ENCODE data around the gene VPS37B. TPM values are rescaled to one million over a fixed set of nuclear protein-coding genes. Genes with fewer than 3 reads are reported as not detected.

The VPS37B gene
- total RNA-seq, 2 experiments from 2014 or later, result 97.7 to 104 TPM

DNA sequence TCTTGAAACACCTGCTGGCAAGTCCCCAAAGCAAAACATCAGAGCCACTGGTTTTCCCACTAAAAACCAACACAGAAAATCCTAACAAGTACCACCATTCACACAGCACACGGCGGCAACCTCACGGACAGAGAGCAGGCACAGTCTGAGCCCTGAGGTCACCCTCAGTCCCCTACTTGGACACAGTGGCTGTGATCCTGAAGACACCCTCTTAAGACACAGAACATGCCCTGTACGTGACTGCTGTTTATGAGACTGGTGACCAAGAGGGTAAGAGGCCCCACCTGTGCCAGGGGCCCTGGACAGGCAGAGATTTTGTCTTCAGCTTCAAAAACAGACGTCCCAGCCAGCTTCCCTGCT, 31.1 kb downstream of the VPS37B start:
- Mint-ChIP-seq H3K4me1 (ENCODE audit: low read depth) (peaks cover 9% of the 10 kb centered on the region), H3K36me3 (ENCODE audit: low read depth) (peaks cover 80% of the 10 kb centered on the region), H3K4me3 (peak overlapping the region; percentile 48), H3K27me3 (no peaks in the 10 kb centered on the region), H3K9me3 (no peaks in the 10 kb centered on the region), H3K27ac (peak overlapping the region; percentile 73)
- H3K4me3 ChIP-seq (ENCODE audit: low read length), result no peak overlapping the region
- ChIA-PET CTCF (interaction anchor here (1.0 kb wide), 1 partner anchor 33 kb away, joined by 3 read pairs; no protein-coding TSS in a partner anchor), POLR2A (interaction anchor here (0.8 to 2.7 kb wide), 2 partner anchors 9 to 34 kb away, joined by 3 to 10 read pairs; no protein-coding TSS in a partner anchor)
- intact Hi-C loops (cut with DNase I, micrococcal nuclease), result loop anchor here in 1 of 2 experiments (5.0 kb wide), 1 partner anchor 37 kb away; no protein-coding TSS in a partner anchor
- H3K27ac ChIP-seq (ENCODE audit: low read depth in 1 of 2, low read length in 2 of 2), result no peak overlapping the region
- ATAC-seq (ENCODE audit: poor library complexity) (no peak), DNase-seq (peak in 1 of 14 experiments; percentile 3)
- H3K9me3 ChIP-seq (ENCODE audit: control insufficient read depth in 1 of 2, insufficient read depth in 1 of 2, low read length in 2 of 2), result no peaks in the 10 kb centered on the region
- peaks cover 56% of the 10 kb centered on the region for H3K36me3 ChIP-seq (ENCODE audit: insufficient read depth, low read length)
- no peaks in the 10 kb centered on the region for H3K27me3 ChIP-seq (ENCODE audit: control insufficient read depth in 1 of 2, insufficient read depth in 2 of 2, low read length in 2 of 2)
- H3K4me1 ChIP-seq (ENCODE audit: insufficient read depth, low read length), result peaks cover 8% of the 10 kb centered on the region
- TF ChIP-seq, protein P1, sequence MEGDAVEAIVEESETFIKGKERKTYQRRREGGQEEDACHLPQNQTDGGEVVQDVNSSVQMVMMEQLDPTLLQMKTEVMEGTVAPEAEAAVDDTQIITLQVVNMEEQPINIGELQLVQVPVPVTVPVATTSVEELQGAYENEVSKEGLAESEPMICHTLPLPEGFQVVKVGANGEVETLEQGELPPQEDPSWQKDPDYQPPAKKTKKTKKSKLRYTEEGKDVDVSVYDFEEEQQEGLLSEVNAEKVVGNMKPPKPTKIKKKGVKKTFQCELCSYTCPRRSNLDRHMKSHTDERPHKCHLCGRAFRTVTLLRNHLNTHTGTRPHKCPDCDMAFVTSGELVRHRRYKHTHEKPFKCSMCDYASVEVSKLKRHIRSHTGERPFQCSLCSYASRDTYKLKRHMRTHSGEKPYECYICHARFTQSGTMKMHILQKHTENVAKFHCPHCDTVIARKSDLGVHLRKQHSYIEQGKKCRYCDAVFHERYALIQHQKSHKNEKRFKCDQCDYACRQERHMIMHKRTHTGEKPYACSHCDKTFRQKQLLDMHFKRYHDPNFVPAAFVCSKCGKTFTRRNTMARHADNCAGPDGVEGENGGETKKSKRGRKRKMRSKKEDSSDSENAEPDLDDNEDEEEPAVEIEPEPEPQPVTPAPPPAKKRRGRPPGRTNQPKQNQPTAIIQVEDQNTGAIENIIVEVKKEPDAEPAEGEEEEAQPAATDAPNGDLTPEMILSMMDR (IDR thresholded peaks at IDR 0.05), result no peak

DNA sequence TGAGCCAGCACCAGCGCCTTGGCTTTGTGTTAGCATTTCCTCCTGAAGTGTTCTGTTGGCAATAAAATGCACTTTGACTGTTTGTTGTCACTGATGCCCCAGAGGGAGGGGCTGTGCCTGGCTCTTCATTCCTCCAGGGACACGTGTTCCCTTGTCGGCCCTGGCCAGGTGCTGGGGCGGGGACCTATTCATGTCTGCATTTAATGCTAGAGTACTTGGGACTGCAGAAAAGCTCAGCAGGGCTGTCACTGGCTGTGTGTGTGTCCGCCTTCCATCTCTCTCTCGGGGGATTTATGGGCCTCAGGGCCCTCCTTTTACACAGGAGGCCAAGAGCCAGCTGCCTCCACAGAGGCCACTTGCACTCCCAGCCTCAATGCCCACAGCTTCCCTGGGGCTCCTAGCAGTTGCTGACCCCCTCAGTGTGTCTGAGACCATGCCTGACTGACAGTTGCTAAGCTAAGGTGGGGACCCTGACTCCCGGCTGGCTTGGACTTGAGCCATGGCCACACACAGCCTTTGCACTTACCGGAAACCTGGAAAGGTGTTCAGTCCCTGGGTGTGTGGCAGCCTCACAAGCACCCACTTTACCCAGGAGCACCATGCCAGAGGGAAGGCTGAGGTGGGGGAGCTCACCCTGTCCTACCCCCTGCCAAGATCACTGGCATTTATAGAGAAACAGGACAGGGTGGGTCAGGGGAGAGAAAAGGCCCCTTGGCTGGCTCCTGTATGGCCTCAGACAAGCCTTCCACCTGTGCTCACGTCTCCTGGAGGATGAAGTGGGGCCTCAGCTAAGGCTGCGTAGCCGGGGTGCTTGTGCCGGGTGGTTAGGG, 32.8 kb downstream of the VPS37B start:
- Mint-ChIP-seq H3K4me1 (ENCODE audit: low read depth) (no peaks in the 10 kb centered on the region), H3K27ac (no peak overlapping the region), H3K4me3 (peak overlapping the region; percentile 25), H3K27me3 (no peaks in the 10 kb centered on the region), H3K9me3 (no peaks in the 10 kb centered on the region), H3K36me3 (ENCODE audit: low read depth) (peaks cover 68% of the 10 kb centered on the region)
- no peak overlapping the region for H3K4me3 ChIP-seq (ENCODE audit: low read length)
- peak in 1 of 14 experiments; percentile 10 for DNase-seq
- no peaks in the 10 kb centered on the region for H3K9me3 ChIP-seq (ENCODE audit: control insufficient read depth in 1 of 2, insufficient read depth in 1 of 2, low read length in 2 of 2)
- H3K27ac ChIP-seq (ENCODE audit: low read depth in 1 of 2, low read length in 2 of 2), result no peak overlapping the region
- intact Hi-C loops (cut with DNase I, micrococcal nuclease), result no loop called here
- peaks cover 50% of the 10 kb centered on the region for H3K36me3 ChIP-seq (ENCODE audit: insufficient read depth, low read length)
- peaks cover 9% of the 10 kb centered on the region for H3K4me1 ChIP-seq (ENCODE audit: insufficient read depth, low read length)
- TF ChIP-seq, protein P1 (IDR thresholded peaks at IDR 0.05), result no peak
- ChIA-PET CTCF (no interaction called here), POLR2A (interaction anchor here (1.5 to 2.7 kb wide), 2 partner anchors 27 to 36 kb away, joined by 6 to 10 read pairs; no protein-coding TSS in a partner anchor)
- no peaks in the 10 kb centered on the region for H3K27me3 ChIP-seq (ENCODE audit: control insufficient read depth in 1 of 2, insufficient read depth in 2 of 2, low read length in 2 of 2)
- ATAC-seq (ENCODE audit: poor library complexity), result no peak

DNA sequence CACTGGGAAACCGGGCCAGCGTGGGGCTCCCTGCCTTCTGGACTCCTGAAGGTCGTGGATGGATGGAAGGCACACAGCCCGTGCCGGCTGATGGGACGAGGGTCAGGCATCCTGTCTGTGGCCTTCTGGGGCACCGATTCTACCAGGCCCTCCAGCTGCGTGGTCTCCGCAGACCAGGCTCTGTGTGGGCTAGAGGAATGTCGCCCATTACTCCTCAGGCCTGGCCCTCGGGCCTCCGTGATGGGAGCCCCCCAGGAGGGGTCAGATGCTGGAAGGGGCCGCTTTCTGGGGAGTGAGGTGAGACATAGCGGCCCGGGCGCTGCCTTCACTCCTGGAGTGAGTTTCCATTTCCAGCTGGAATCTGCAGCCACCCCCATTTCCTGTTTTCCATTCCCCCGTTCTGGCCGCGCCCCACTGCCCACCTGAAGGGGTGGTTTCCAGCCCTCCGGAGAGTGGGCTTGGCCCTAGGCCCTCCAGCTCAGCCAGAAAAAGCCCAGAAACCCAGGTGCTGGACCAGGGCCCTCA, 33.8 kb downstream of the VPS37B start:
- no peak for ATAC-seq (ENCODE audit: poor library complexity)
- Mint-ChIP-seq H3K36me3 (ENCODE audit: low read depth) (peaks cover 67% of the 10 kb centered on the region), H3K9me3 (no peaks in the 10 kb centered on the region), H3K4me3 (no peak overlapping the region), H3K4me1 (ENCODE audit: low read depth) (no peaks in the 10 kb centered on the region), H3K27ac (peak overlapping the region; percentile 33), H3K27me3 (no peaks in the 10 kb centered on the region)
- POLR2A ChIA-PET, result interaction anchor here (1.0 to 1.6 kb wide), 4 partner anchors 26 to 94 kb away, joined by 3 to 6 read pairs (median 4); partner anchors contain the start of gene VPS37B
- Histone ChIP-seq H3K9me3 (ENCODE audit: control insufficient read depth in 1 of 2, insufficient read depth in 1 of 2, low read length in 2 of 2) (no peaks in the 10 kb centered on the region), H3K4me1 (ENCODE audit: insufficient read depth, low read length) (peaks cover 9% of the 10 kb centered on the region), H3K27ac (ENCODE audit: low read depth in 1 of 2, low read length in 2 of 2) (no peak overlapping the region), H3K27me3 (ENCODE audit: control insufficient read depth in 1 of 2, insufficient read depth in 2 of 2, low read length in 2 of 2) (no peaks in the 10 kb centered on the region), H3K36me3 (ENCODE audit: insufficient read depth, low read length) (peaks cover 42% of the 10 kb centered on the region), H3K4me3 (ENCODE audit: low read length) (no peak overlapping the region)
- TF ChIP-seq, protein P1 (IDR thresholded peaks at IDR 0.05), result no peak
- intact Hi-C loops (cut with DNase I, micrococcal nuclease), result no loop called here
- DNase-seq, result peak in 1 of 14 experiments; percentile 6
- CTCF ChIA-PET, result interaction anchor here (3.2 kb wide), 1 partner anchor 91 kb away, joined by 20 read pairs; no protein-coding TSS in a partner anchor

Data from CD4-positive, alpha-beta T cell (primary cell).